ENCODE measurements around the gene HDGFL2.

The HDGFL2 gene

DNA sequence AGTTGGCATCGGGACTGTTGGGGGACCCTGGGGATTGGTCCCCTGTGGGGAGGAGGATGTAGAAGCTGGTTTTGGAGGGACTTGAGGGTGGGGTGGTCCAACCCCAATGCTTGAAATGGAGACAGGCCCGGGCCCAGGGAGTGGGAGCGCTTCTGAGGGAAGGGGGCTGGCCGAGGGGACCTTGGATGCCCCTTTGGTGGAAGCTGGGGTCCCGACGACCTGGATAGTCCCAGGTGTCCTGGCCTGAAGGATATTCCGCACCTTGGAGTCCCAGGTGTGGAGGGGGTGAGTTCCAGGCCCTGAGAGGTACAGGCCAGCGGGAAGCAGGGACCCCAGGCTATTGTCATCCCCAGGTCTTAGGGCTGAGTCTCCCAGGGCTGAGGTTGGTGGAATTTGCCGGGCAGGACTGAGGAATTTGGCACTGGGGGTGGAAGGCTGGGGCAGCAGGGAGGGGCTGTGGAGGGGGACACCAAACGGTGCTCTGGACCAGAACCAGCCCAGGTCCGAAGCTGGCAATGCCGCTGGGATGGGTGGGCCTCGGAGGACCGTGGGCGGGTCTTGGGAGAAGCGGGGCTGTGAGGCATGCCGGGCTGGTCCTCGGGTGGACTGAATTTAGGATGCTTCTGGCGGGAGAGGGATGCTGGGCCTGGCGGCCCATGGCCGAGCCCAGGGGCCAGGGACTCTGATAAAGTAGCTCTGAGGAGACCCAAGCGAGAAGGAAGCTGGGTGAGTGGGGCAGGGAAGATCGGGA lies 1.8 kb downstream of the HDGFL2 start:
- no peak for DNase-seq (ENCODE audit: low spot score)
- TF ChIP-seq, protein P1, sequence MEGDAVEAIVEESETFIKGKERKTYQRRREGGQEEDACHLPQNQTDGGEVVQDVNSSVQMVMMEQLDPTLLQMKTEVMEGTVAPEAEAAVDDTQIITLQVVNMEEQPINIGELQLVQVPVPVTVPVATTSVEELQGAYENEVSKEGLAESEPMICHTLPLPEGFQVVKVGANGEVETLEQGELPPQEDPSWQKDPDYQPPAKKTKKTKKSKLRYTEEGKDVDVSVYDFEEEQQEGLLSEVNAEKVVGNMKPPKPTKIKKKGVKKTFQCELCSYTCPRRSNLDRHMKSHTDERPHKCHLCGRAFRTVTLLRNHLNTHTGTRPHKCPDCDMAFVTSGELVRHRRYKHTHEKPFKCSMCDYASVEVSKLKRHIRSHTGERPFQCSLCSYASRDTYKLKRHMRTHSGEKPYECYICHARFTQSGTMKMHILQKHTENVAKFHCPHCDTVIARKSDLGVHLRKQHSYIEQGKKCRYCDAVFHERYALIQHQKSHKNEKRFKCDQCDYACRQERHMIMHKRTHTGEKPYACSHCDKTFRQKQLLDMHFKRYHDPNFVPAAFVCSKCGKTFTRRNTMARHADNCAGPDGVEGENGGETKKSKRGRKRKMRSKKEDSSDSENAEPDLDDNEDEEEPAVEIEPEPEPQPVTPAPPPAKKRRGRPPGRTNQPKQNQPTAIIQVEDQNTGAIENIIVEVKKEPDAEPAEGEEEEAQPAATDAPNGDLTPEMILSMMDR (IDR thresholded peaks at IDR 0.05), result no peak
- H3K27ac ChIP-seq, result no peak overlapping the region
- H3K4me3 ChIP-seq, result peak overlapping the region; percentile 86

GRCh38 chr19:4474514-4475022 lies 2.5 kb downstream of the HDGFL2 start:
- Histone ChIP-seq H3K4me3 (peak overlapping the region; percentile 86), H3K27ac (no peak overlapping the region)
- DNase-seq (ENCODE audit: low spot score), result no peak
- TF ChIP-seq, protein P1 (IDR thresholded peaks at IDR 0.05), result no peak

DNA sequence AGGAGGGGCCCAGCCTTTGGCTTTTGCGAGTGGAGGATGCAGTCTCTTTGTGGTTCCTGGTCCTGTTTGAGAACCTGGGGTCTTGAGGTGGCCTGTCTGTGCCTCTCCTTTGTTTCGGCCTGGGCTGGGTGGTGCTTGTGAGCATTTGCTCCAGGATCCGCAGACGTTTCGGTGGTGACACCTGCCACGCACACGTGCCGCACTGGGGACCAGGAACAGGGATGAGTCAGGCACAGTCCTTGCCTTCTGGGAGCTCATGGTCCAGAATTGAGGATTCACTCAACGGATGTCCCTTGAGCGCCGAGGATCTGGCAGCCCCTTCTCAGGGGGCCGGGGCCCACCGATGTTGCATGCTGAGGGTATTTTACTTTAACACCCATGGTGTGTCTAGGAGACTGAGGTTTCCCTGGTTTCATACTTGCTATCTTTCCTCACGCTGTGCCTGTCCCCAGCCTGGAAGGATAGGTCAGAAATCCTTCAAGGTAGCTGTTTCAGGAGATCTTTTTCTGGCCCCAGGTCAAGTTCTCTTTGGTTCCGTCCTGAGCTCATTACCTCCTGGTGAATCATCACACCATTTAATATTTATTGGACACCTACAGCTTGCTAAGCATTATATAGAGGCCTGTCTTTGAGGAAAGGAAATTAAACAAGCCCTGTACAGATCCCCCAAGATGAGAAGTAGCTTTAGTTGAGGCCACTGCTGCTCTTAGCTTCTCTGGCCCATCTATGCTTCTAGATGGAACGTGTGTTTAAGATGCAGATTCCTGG lies 5.1 kb downstream of the HDGFL2 start:
- no peak overlapping the region for H3K4me3 ChIP-seq

DNA sequence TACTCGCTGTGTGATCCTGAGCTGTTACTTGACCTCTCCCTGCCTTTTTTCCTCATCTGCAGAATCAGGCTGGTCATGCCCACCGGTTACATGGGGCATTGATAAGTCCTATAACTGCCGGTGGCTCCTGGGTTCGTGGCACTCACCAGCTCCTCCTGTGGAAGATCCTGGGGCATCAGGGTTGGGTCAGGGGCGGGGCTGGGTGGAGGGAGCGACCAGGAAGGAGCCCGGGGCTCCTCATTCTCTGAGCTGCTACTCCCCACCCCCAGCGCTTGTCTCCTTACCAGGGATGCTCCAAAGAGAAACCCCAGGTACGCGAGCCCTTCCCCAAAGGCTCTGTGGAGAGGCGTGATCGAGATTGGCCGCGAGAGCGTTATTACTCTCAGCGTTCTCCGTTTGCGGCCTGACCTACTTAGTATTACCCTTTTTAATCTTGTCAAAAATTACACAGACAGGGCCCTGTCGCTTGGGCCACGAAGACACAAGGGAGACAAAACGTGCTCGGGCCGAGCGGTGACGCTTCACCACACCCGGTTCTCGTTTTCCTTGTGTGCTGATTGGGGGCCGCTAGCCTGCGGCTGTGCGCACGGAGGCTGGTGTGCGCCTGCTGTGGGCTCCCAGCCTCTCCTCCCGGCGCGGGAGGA lies 10.7 kb downstream of the HDGFL2 start:
- DNase-seq (ENCODE audit: low spot score), result no peak
- Histone ChIP-seq H3K27ac (no peak overlapping the region), H3K4me3 (no peak overlapping the region)
- TF ChIP-seq, protein P1 (IDR thresholded peaks at IDR 0.05), result no peak

More for the DNA sequence above, 5.1 kb downstream of the HDGFL2 start:
- TF ChIP-seq, protein P1 (IDR thresholded peaks at IDR 0.05), result no peak
- DNase-seq (ENCODE audit: low spot score), result no peak
- no peak overlapping the region for H3K27ac ChIP-seq

GRCh38 chr19:4483385-4483784 lies 11.3 kb downstream of the HDGFL2 start:
- no peak overlapping the region for H3K27ac ChIP-seq
- no peak for DNase-seq (ENCODE audit: low spot score)
- TF ChIP-seq, protein P1 (IDR thresholded peaks at IDR 0.05), result no peak
- H3K4me3 ChIP-seq, result no peak overlapping the region

- no peak overlapping the region for H3K27ac ChIP-seq
- TF ChIP-seq, protein P1 (IDR thresholded peaks at IDR 0.05), result no peak
Measured at GRCh38 chr19:4487572-4487971, 15.5 kb downstream of the HDGFL2 start.

More at GRCh38 chr19:4487572-4487971, 15.5 kb downstream of the HDGFL2 start:
- no peak for DNase-seq (ENCODE audit: low spot score)
- H3K4me3 ChIP-seq, result no peak overlapping the region
